DOHH2 (cell line): ENCODE data around the gene ZDHHC12.

ENCODE experiments used
- H3F3A ChIP-seq: fragments of 200-600 bp; sonication (generic), shearing (Covaris generic); 2 replicates; pipeline ENCODE4 v1.6.0; 2016; ENCODE audit warnings: antibody characterized with exemption, mild to moderate bottlenecking; ENCODE audit not compliant: control insufficient read depth, insufficient read depth
- H3K27ac ChIP-seq: fragments of 200-600 bp; sonication (generic); 2 replicates; pipeline ENCODE4 v1.5.1; 2014; ENCODE audit warnings: low read depth, mild to moderate bottlenecking, low read length, moderate library complexity
- H3K27me3 ChIP-seq: fragments of 200-600 bp; sonication (generic); 2 replicates; pipeline ENCODE4 v1.6.1; 2014; ENCODE audit warnings: mild to moderate bottlenecking, low read length, mixed read lengths; ENCODE audit not compliant: control insufficient read depth
- H3K36me3 ChIP-seq: fragments of 200-600 bp; sonication (generic); 2 replicates; pipeline ENCODE4 v1.6.1; 2014; ENCODE audit warnings: mild to moderate bottlenecking, low read length, moderate library complexity, mixed read lengths; ENCODE audit not compliant: control insufficient read depth
- H3K4me1 ChIP-seq: fragments of 200-600 bp; sonication (generic); 2 replicates; pipeline ENCODE4 v1.6.1; 2014; ENCODE audit warnings: mild to moderate bottlenecking, low read length, mixed read lengths; ENCODE audit not compliant: control insufficient read depth
- H3K4me2 ChIP-seq: fragments of 200-600 bp; sonication (generic); 2 replicates; pipeline ENCODE4 v1.6.0; 2014; ENCODE audit warnings: mild to moderate bottlenecking, low read length, moderate library complexity
- H3K4me3 ChIP-seq: fragments of 200-600 bp; sonication (generic); 2 replicates; pipeline ENCODE4 v1.5.1; 2014; ENCODE audit warnings: mild to moderate bottlenecking, low read length, mixed read lengths
- H3K79me2 ChIP-seq: fragments of 200-600 bp; sonication (generic); 2 replicates; pipeline ENCODE4 v1.6.1; 2014; ENCODE audit warnings: mild to moderate bottlenecking, low read length, mixed read lengths; ENCODE audit not compliant: control insufficient read depth
- H3K9me2 ChIP-seq: fragments of 200-600 bp; sonication (generic); replicated peaks from 2 replicates; pipeline ENCODE4 v1.6.1; 2014; ENCODE audit warnings: mild to moderate bottlenecking, low read length, mixed read lengths; ENCODE audit not compliant: control insufficient read depth
- H3K9me3 ChIP-seq: fragments of 200-600 bp; sonication (generic); 2 replicates; pipeline ENCODE4 v1.6.1; 2014; ENCODE audit warnings: antibody characterized with exemption, low read length, mixed read lengths; ENCODE audit not compliant: control insufficient read depth, insufficient read depth
- H4K20me1 ChIP-seq: fragments of 200-600 bp; sonication (generic); 2 replicates; pipeline ENCODE4 v1.6.0; 2014; ENCODE audit warnings: low read depth, mild to moderate bottlenecking, antibody characterized with exemption, low read length, moderate library complexity; ENCODE audit not compliant: control insufficient read depth, insufficient read depth
- CTCF ChIP-seq: fragments of 200-600 bp; sonication (generic); IDR thresholded peaks from one replicate; pipeline ENCODE4 v1.5.1; 2014; ENCODE audit warnings: antibody characterized with exemption, mild to moderate bottlenecking, low read depth, low read length; ENCODE audit not compliant: poor library complexity, severe bottlenecking
- EZH2phosphoT487 ChIP-seq: fragments of 200-600 bp; sonication (generic); IDR thresholded peaks from 2 replicates; pipeline ENCODE4 v1.6.1; 2017; ENCODE audit warnings: borderline replicate concordance, mild to moderate bottlenecking, antibody characterized with exemption, low read length, moderate library complexity, mixed read lengths

ZDHHC12 gene

DNA sequence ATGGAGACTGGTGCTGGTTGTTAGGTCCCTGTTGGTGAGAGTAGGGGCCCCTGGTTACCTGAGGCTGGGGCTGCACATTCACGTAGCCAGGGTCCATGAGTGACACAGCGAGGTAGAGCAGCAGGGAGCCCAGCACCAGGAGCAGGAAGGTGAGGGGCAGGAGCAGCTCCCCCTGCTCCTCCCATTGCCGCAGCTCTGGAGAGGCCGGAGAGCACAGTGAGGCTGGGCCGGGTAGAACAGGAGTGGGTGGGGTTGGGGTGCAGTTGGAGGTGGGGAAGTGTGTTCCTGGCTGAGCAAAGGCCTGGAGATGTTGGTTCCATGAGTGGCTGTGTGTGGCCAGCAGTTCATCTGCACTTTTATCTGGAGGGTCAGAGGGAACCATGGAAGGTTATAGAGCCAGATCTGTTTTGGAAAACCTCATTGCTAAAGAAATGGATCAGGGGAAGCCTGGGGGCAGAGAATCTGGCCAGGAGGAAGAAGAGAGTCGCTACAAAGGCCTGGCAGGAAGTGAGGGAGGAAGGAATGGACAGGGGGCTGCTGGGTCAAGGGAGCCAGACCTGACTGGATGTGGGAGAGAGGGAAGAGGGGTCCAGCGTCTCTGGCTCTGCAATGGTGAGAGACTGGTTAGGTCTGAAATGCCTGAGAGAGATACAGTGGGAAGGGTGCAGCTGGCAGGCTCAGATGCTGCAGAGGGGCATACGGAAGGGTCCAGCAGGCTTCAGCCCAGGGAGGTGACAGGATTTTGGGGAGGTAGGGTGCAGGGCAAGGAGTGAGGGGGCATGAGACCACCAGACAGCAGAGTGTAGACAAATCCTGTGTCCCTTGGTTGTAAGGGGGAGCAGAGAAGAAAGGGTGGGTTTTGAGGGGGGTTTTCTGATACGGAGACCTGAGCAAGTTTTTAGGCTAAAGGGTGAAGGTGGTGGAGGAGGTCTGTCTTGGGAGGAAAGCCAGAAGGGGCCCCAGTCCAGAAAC, 1.3 kb downstream of the ZDHHC12 start:
- peaks cover 15% of the 10 kb centered on the region for H3F3A ChIP-seq
- peaks cover 19% of the 10 kb centered on the region for H3K79me2 ChIP-seq
- TF ChIP-seq CTCF (no peak), EZH2phosphoT487 (no peak)
- H3K36me3 ChIP-seq: peaks cover 20% of the 10 kb centered on the region
- peak overlapping the region; percentile 83 for H3K4me2 ChIP-seq
- H3K9me2 ChIP-seq: no peaks in the 10 kb centered on the region
- H3K27ac ChIP-seq: no peak overlapping the region
- H4K20me1 ChIP-seq: no peaks in the 10 kb centered on the region
- peaks cover 25% of the 10 kb centered on the region for H3K4me1 ChIP-seq
- H3K9me3 ChIP-seq: no peaks in the 10 kb centered on the region
- H3K4me3 ChIP-seq: peak overlapping the region; percentile 84
- no peaks in the 10 kb centered on the region for H3K27me3 ChIP-seq

DNA sequence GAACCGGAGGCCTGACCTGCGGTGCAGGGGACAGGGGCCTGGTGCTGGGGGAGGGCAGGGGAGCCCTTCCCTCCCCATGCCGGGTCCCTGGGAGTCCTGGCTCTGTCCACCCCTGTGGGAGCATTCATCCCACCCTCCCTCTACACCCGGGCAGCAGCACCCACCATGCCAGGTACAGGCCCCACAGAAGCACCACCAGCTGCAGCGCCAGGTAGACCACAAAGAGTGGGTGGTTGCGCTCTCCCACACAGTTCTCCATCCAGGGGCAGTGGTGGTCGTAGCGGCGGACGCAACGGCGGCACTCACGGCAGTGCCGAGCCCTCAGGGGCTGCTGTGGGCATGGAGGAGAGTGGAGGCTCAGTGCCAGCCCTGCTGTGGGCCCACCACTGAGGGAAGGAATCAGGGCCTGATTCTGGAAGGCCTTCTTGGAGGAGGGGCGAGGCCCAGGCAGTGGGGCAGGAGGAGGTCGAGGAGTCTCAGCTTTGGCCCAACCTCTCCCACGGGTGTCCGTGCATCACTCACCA, 2.4 kb downstream of the ZDHHC12 start:
- H4K20me1 ChIP-seq: no peaks in the 10 kb centered on the region
- TF ChIP-seq EZH2phosphoT487: no peak
- TF ChIP-seq CTCF: no peak
- peaks cover 20% of the 10 kb centered on the region for H3K36me3 ChIP-seq

DNA sequence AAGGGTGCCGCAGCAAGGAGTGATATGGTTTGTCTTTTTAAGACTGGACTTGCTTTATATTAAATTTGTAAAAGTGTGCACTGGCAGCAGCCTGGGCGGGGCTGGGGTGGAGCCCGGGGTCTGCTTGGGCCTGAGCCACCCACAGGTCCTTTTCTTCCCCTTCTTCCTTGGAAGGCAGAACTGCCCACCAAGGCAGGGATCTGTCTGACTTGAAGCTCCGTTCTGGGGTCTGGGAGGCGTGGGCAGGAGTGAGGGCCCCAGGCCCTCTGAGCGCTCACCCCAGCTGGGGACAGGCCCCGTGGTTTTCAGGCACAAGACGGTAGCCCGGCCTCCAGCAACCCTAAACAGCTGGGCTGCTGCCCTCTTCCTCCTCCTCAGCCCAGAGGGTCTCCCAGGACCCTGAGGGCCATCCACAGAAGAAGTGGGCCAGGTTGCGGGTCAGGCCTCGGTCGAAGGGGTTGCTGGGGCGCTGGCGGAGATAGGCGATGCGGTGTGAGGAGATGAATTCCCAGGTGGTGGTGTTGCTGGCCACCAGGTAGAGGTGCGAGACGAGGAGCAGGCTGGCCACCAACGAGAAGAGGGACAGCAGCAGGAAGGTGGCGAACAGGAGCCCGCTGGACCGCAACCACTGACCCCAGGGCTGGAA, 3.0 kb downstream of the ZDHHC12 start:
- H3K27ac ChIP-seq: no peak overlapping the region
- H3K4me2 ChIP-seq: no peak overlapping the region
- H3K4me3 ChIP-seq: no peak overlapping the region
- H3K9me2 ChIP-seq: no peaks in the 10 kb centered on the region
- H4K20me1 ChIP-seq: no peaks in the 10 kb centered on the region
- H3K9me3 ChIP-seq: no peaks in the 10 kb centered on the region
- no peaks in the 10 kb centered on the region for H3K27me3 ChIP-seq
- no peak for TF ChIP-seq CTCF
- no peak for TF ChIP-seq EZH2phosphoT487
- peaks cover 13% of the 10 kb centered on the region for H3F3A ChIP-seq
- H3K36me3 ChIP-seq: peaks cover 20% of the 10 kb centered on the region
- peaks cover 19% of the 10 kb centered on the region for H3K79me2 ChIP-seq
- peaks cover 25% of the 10 kb centered on the region for H3K4me1 ChIP-seq

More for the DNA sequence above, 2.4 kb downstream of the ZDHHC12 start:
- H3K4me1 ChIP-seq: peaks cover 25% of the 10 kb centered on the region
- no peaks in the 10 kb centered on the region for H3K9me3 ChIP-seq
- H3F3A ChIP-seq: peaks cover 15% of the 10 kb centered on the region
- no peak overlapping the region for H3K4me3 ChIP-seq
- H3K9me2 ChIP-seq: no peaks in the 10 kb centered on the region
- no peak overlapping the region for H3K4me2 ChIP-seq
- H3K27ac ChIP-seq: no peak overlapping the region
- H3K27me3 ChIP-seq: no peaks in the 10 kb centered on the region
- peaks cover 19% of the 10 kb centered on the region for H3K79me2 ChIP-seq
